Progenitor cell of endocrine pancreas (in vitro differentiated cells): ENCODE measurements around the gene STN1. TPM values are rescaled to one million over a fixed set of nuclear protein-coding genes. Genes with fewer than 3 reads are reported as not detected.
A peak's percentile ranks its signal among the peaks of the same experiment; 100 is the strongest.

Source experiments
- DNase-seq: peaks from one replicate; pipeline ENCODE4 v3.0.0; 2021; ENCODE audit warnings: low spot score; ENCODE audit not compliant: unreplicated experiment
- H3K27ac Mint-ChIP-seq: 2 replicates; pipeline ENCODE4 v1.8.0; 2021; ENCODE audit warnings: mild to moderate bottlenecking, moderate library complexity, mixed read lengths
- H3K27me3 Mint-ChIP-seq: 2 replicates; pipeline ENCODE4 v1.8.0; 2021; ENCODE audit warnings: mixed read lengths
- H3K36me3 Mint-ChIP-seq: 2 replicates; pipeline ENCODE4 v1.8.0; 2022; ENCODE audit warnings: mixed read lengths; ENCODE audit not compliant: insufficient read depth
- H3K4me1 Mint-ChIP-seq: 2 replicates; pipeline ENCODE4 v1.8.0; 2021; ENCODE audit warnings: low read depth, mixed read lengths
- H3K4me3 Mint-ChIP-seq: 2 replicates; pipeline ENCODE4 v1.8.0; 2021; ENCODE audit warnings: low read depth, mild to moderate bottlenecking, moderate library complexity, mixed read lengths
- H3K9me3 Mint-ChIP-seq: 2 replicates; pipeline ENCODE4 v1.8.0; 2021; ENCODE audit warnings: low read depth, mixed read lengths
- total RNA-seq: library from RNA; stranded (reverse); gene quantifications from 2 replicates; pipeline ENCODE4 v1.2.1, GENCODE V29; 2021
- TF ChIP-seq, protein P1 (sequence below): fragments of 200-600 bp; sonication (generic); IDR thresholded peaks from one replicate; pipeline ENCODE4 v1.5.0; 2021; ENCODE audit warnings: antibody characterized with exemption, mild to moderate bottlenecking; ENCODE audit not compliant: unreplicated experiment

STN1 gene
- total RNA-seq, 1 donor from 2014 or later: 13.6 TPM

DNA sequence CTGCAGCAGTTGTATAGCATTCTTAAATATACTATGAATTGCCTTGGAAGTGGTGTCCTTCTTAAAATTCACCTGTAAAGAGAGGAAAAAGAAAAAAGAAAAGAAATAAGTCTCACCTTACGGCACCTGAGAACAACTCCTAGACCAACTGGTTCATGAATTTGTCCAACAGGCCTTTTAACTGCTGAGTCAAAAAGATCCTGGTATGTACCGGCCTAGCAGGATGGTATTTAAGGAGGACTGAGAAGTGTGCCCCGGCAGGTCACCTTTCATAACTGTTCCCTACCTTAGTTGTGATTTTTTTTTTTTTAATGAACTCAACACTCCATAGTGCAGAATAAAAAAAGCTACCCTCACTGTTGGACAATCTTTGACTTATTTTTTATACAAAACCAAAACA is 25.8 kb downstream of the STN1 start:
- Mint-ChIP-seq H3K27ac (no peak overlapping the region), H3K4me1 (peaks cover 34% of the 10 kb centered on the region), H3K27me3 (no peaks in the 10 kb centered on the region), H3K4me3 (no peak overlapping the region), H3K36me3 (peaks cover 5% of the 10 kb centered on the region), H3K9me3 (no peaks in the 10 kb centered on the region)
- TF ChIP-seq, protein P1, sequence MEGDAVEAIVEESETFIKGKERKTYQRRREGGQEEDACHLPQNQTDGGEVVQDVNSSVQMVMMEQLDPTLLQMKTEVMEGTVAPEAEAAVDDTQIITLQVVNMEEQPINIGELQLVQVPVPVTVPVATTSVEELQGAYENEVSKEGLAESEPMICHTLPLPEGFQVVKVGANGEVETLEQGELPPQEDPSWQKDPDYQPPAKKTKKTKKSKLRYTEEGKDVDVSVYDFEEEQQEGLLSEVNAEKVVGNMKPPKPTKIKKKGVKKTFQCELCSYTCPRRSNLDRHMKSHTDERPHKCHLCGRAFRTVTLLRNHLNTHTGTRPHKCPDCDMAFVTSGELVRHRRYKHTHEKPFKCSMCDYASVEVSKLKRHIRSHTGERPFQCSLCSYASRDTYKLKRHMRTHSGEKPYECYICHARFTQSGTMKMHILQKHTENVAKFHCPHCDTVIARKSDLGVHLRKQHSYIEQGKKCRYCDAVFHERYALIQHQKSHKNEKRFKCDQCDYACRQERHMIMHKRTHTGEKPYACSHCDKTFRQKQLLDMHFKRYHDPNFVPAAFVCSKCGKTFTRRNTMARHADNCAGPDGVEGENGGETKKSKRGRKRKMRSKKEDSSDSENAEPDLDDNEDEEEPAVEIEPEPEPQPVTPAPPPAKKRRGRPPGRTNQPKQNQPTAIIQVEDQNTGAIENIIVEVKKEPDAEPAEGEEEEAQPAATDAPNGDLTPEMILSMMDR: no peak
- no peak for DNase-seq

DNA sequence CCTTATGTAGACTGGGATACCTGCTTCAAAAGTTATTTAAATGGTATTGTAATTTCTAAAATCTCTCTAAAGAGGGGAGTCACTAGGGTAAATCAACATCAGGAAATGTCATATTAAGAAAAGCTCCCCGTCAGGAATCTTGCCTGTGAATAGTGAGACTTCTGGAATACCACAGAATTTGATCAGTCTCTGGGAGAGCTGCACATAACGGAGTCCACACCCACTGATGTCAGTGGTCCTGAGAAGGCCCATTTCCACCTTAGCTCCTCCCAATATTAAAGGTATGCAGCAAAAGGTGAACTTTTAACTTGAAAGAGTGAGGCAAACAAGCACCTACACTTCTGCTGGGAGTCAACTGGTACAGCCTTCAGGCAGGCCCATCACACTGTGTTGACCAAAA is 27.3 kb downstream of the STN1 start:
- peaks cover 26% of the 10 kb centered on the region for H3K4me1 Mint-ChIP-seq
- no peaks in the 10 kb centered on the region for H3K27me3 Mint-ChIP-seq
- no peak for DNase-seq
- H3K27ac Mint-ChIP-seq: peak overlapping the region; percentile 76
- peaks cover 2% of the 10 kb centered on the region for H3K36me3 Mint-ChIP-seq
- H3K4me3 Mint-ChIP-seq: no peak overlapping the region
- no peaks in the 10 kb centered on the region for H3K9me3 Mint-ChIP-seq
- TF ChIP-seq, protein P1: no peak

DNA sequence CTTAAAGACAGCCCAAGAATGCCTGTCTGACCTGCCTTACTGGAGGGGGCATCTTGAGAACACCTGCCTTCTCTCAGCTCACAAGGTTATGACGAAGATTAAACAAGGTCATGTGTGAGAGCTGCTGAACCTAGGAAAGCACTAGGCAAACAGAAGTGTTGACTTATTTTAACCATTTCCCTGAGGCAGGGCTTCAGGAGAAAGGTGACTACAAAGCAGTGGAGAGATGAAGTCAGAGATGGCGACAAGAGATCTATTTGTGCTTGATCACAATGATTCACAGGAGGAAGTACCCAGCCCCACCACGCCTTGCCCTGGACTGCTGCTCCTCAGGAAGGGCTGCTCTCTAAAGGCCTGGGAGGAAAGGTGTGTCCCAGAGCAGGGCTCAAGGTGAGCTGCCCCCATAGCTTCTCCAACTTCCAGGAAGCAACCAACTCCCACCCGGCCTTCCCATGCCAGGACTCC is 27.8 kb downstream of the STN1 start:
- Mint-ChIP-seq H3K4me3 (peak overlapping the region; percentile 18), H3K4me1 (peaks cover 22% of the 10 kb centered on the region), H3K27ac (peak overlapping the region; percentile 76), H3K9me3 (no peaks in the 10 kb centered on the region), H3K27me3 (no peaks in the 10 kb centered on the region), H3K36me3 (peaks cover 2% of the 10 kb centered on the region)
- TF ChIP-seq, protein P1: no peak
- no peak for DNase-seq

DNA sequence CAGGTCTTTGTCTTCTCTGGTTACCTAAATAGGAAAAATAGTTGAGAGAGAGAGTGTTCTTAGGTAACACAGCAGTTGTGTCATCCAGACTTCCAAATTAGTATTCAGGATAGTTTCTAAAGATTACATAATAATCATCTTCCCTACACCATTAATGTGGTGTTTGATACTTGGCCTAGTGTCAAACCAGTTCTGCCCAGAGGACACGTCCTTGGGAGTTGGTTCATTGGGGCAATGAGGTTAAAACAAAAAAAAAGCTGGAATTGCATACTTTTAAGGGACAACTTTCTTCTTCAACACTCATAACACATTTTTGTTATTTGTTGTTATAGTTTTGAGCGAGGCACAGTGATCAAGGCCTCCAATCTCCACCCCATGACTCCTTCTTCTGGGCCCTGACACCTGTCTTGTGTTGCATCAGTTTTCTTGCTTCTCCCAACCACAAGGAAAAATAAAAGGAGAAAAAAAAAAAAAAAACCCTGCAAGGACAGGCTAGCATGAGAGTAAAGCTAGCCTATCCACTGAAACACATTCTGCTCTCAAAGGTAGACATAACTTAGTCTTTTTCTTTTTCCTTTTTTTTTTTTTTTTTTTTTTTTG is 28.8 kb downstream of the STN1 start:
- no peak for DNase-seq
- no peaks in the 10 kb centered on the region for H3K27me3 Mint-ChIP-seq
- H3K4me3 Mint-ChIP-seq: peak overlapping the region; percentile 25
- H3K4me1 Mint-ChIP-seq: peaks cover 13% of the 10 kb centered on the region
- H3K36me3 Mint-ChIP-seq: peaks cover 2% of the 10 kb centered on the region
- peak overlapping the region; percentile 76 for H3K27ac Mint-ChIP-seq
- TF ChIP-seq, protein P1: no peak
- no peaks in the 10 kb centered on the region for H3K9me3 Mint-ChIP-seq

DNA sequence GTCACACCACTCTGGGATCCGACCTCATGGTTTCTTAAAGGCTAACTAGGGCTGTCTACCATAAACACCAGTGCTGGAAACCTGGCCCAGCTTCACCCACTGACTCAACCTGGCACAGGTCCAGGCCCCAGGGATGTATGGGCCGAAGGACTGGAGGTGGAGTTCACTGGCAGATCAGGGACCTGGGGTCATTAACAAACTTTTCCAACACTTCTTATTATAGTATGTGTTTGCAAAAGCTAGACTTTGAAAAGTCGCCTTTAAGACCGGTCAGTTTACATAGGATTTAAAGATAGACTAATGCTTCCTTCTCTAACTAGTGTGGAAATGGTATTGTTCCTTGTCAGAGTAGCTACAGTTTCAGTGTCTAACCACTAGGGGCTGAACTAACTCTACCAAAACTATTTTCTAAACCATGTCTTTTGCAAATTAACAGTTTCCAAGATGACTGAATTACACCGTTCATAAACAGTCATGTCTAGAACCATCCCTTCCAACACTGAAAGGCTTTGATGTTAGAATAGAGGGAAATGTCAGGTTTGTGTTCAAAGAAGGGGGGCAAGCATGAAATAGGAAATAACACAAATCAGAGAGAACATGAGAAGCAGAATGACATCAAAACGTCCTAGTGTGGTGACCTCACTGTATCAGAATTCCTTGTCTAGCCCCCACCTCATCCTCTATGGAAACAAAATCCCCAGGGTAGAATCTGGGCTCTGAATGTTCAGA is 29.7 kb downstream of the STN1 start:
- H3K27ac Mint-ChIP-seq: peak overlapping the region; percentile 33
- no peak overlapping the region for H3K4me3 Mint-ChIP-seq
- no peaks in the 10 kb centered on the region for H3K27me3 Mint-ChIP-seq
- H3K36me3 Mint-ChIP-seq: peaks cover 2% of the 10 kb centered on the region
- TF ChIP-seq, protein P1: peak; percentile 87
- DNase-seq: no peak
- no peaks in the 10 kb centered on the region for H3K9me3 Mint-ChIP-seq
- H3K4me1 Mint-ChIP-seq: peaks cover 11% of the 10 kb centered on the region
